H4 (cell line): ENCODE measurements around the gene CIP2A. TPM values are rescaled to one million over a fixed set of nuclear protein-coding genes. Genes with fewer than 3 reads are reported as not detected.
"Not testable (repeated sequence)": the region's sequence is repeated elsewhere in the genome, so short reads cannot be mapped to it uniquely, and the experiment has no call there.

Source experiments
- DNase-seq: peaks from one replicate; pipeline ENCODE4 v3.0.0-alpha.2; 2015; ENCODE audit warnings: low spot score
- total RNA-seq: library from RNA; depleted of rRNA; stranded (reverse); fragments of >200 nt; shearing (Covaris generic); gene quantifications from 2 replicates; pipeline ENCODE4 v1.2.3, GENCODE V29; 2014; rRNA removed

The CIP2A gene
- total RNA-seq: 15.4 and 22.3 TPM in 2 replicates

DNA sequence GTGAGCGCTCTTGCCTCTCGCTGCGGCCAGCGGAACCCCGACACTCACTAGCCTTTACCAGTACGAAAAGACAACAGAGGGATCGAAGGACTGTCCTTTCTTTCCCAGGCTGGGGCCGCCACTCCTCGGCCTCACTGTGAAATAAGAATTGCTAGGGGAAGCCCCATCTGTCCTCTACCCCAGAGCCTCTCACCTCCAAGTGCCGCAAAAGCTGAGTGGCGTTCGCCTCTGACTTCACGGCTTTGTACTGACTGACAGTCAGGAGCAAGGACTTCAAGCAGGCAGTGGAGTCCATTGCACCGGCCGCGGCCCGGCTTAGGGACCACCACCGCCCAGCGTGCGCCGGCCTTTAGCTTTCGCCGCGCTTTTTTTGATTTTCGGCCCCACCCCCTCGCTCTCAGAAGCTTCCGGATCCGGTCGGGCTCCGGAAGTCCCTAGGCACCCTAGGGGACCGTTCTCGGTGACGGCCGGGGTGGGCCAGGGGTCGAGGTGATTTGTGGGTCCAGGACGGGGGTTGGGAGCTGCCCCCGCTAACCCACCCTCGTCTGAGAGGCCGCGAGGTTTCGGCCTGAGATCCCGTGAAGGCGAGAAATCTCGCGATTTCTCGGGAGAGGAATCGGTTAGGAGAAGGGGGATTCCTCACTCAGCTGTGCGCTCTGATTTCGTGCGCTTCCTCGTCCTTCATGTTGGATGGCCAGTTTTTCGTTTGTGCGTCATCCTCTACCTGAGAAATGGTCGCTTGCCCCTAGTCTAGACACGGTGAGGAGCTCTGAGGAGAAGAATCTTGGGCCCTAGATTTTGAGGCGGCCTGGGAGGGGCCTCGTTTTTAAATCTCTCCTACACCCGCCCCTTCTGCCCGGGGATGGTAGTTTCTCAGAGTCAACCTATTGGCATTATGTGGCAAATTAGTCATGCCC is at the start of gene CIP2A, which contains the start of gene DZIP3:
Gene CIP2A, minus strand, starts transcription at position 358 of the 917 bp plus-strand sequence. Its CDS starts 63 bp downstream, at position 295.
Gene DZIP3, plus strand, starts transcription at position 642 of the 917 bp plus-strand sequence. CDS start 15,685 bp downstream, outside the sequence.
- peak; percentile 91 for DNase-seq

DNA sequence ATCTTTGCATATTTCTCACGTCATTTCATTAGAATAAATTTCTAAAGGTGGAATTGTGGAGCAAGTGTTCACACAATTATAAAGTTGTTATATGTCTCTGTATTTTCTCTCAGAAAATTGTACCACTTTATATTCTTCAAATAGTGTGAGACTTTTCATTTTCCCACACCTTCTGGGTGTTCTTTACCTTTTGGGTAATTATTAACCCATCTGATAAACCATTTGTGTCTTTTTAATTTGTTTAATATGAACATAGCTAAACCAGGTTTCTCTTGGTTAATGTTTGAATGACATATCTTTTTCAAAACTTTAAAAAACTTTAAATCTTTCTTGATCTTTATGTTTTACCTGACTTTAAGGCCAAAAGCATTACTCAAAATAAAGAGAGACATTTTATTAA is 40.7 kb upstream of the CIP2A start:
- DNase-seq: no peak

- peak; percentile 52 for DNase-seq
Measured at GRCh38 chr3:108623504-108623903, 34.3 kb upstream of the CIP2A start.

GRCh38 chr3:108620250-108620649 is 31.0 kb upstream of the CIP2A start:
- DNase-seq: no peak

- not testable (repeated sequence) for DNase-seq
Measured at GRCh38 chr3:108616090-108616489, 26.9 kb upstream of the CIP2A start.

DNA sequence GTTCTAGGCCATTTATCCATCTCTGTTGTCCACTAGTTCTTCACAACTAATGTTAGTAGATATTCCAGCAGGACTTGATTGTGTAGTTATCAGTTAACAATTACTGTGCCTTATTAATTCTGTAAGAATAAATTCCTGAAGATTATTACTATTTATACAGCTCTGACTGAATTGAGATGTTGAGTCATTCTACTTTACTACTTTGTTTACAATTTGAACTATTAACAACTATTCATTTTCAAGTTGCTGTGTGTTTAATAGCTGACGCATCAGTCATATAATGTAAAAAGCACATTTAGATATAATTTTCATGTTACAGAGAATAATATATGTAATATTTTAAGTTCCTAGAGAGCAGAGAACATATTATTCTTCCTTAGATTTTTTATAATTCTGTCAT is 21.4 kb upstream of the CIP2A start:
- DNase-seq: no peak

- DNase-seq: no peak
Measured at GRCh38 chr3:108608750-108609149, 19.5 kb upstream of the CIP2A start.

GRCh38 chr3:108605491-108605890 is 16.3 kb upstream of the CIP2A start:
- no peak for DNase-seq

DNA sequence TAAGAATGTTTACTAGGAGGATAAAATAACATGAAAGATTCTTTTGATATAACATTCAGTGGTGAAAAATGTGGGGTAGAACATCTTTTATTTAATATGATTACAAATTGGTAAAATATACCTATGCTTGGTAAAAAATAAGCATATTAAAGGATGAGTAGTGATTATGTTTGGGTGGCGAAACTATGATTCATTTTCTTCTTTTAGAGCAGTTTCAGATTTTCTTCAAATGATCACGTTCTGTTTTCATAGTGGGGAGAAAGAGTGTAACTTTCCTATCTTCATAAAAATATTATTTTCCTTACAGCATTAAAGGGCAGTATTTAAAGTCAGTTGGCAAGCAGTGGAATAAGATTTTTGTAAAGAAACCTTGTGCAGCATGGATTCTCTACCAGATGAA is 15.8 kb upstream of the CIP2A start:
- DNase-seq: no peak

GRCh38 chr3:108603691-108604090 is 14.5 kb upstream of the CIP2A start:
- no peak for DNase-seq

DNA sequence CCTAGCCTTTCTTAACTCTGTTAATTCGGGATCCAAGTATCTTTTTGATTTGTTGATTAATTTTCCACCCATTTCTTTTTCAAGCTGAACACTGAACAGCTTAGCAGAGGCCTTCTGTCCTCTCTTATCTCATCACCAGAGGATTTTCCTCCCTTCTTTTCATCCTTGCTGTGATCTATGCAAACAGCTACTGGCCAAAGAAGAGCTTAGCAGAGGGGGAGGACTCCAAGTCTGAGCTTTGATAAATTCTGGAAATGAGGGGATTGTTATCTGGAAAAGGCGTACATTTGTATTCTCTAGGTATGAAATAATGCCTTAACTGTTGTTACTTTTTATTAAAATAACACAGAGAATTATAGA is 13.7 kb upstream of the CIP2A start:
- DNase-seq: no peak

GRCh38 chr3:108602249-108602934 is 13.2 kb upstream of the CIP2A start:
- no peak for DNase-seq

GRCh38 chr3:108599677-108600409 is 10.6 kb upstream of the CIP2A start:
- no peak for DNase-seq

- DNase-seq: no peak
Measured at GRCh38 chr3:108598375-108598774, 9.1 kb upstream of the CIP2A start.

GRCh38 chr3:108595321-108595720 is 6.1 kb upstream of the CIP2A start:
- DNase-seq: no peak

- no peak for DNase-seq
Measured at GRCh38 chr3:108590460-108590859, 1.2 kb upstream of the CIP2A start.

GRCh38 chr3:108589998-108590323 is 723 bp upstream of the CIP2A start:
- DNase-seq: no peak

DNA sequence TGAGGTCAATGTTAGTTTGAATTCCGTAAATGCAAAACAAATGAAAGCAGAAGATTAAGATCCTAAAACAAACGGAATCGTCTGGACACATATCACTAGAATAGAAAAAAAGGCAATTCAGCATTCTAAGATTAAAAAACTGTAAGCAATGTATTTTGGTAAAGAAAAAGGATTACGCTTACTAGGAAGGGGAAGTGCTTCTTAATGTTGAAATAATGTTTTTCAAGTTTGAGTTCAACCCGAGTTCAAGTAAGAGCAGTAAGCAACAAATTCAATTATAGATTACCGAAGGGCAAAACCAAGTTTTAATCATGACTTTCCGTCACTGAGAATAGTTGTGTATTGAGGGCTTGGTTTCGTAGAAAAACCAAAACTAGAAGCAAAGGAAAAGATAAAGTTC is 637 bp downstream of the CIP2A start:
- no peak for DNase-seq

GRCh38 chr3:108578064-108578463 is 11.2 kb downstream of the CIP2A start:
- DNase-seq: no peak

DNA sequence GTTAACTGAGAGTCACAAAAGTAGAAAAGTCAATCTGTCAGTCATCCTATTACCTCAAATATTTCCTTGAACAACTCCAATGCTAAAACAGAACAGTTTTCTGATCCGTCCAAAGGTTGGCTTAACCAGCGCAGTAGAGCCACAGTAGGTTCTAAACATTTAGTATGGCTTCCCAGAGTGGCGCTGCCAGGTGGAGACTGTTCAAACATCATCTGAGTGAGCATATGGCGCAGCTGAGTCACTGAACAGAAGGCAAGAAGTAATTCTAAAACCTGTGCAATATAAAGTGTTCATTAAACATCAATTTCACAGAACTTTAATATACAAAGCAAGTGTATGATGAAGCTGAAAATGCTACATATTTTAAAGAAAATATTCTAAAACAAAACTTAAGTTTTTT is 19.9 kb downstream of the CIP2A start:
- DNase-seq: no peak

GRCh38 chr3:108566599-108566998 is 22.6 kb downstream of the CIP2A start:
- DNase-seq: no peak

DNA sequence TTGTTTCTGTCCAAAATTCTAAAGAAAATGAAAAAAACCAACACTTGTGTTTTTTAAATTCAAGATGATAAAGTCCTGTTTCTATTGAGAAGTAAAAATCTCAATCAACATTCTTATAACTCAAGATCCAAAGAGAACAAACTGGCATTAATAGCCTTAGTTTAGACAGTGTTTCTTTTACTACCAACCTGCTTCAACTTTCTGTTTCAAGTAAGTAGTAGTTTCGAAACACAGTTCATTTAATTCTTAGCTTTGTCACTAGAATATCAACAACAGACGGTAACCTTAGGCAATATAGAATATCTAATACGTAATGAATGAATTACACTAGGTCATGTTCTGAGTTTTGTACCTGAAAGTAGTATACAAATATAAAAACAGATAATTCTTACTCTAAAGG is 23.7 kb downstream of the CIP2A start:
- DNase-seq: no peak
